ENCODE results near the gene RNF130.

DNA sequence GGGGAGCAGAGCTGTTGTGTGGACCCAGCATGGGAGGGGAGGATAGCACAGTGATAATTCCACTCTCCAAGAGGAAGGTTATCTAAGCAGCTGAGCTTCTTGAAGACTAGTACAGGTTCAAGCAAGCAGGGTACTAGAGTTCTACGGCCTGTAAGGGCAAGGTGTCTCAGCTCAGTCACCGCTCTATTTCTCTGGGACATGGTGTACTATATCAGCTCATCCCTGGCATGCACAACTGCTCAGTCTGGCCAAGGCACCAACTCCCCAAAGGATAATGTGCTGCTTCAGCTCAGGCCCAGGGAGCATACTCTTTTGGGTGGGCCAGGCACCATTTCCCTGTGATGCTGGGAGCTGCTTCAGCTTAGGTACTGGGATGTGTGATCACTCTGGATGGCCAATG lies 69.8 kb downstream of the RNF130 start:
- no peak for TF ChIP-seq CTCF (IDR thresholded peaks at IDR 0.05)
- no peak for TF ChIP-seq EZH2 (IDR thresholded peaks at IDR 0.05)
